Measurements from ENCODE around the gene ANKMY1. TPM values are rescaled to one million over a fixed set of nuclear protein-coding genes. Genes with fewer than 3 reads are reported as not detected.

The ANKMY1 gene
- total and polyA plus RNA-seq, 2 experiments from 2014 or later = 2.3 to 8.9 TPM

DNA sequence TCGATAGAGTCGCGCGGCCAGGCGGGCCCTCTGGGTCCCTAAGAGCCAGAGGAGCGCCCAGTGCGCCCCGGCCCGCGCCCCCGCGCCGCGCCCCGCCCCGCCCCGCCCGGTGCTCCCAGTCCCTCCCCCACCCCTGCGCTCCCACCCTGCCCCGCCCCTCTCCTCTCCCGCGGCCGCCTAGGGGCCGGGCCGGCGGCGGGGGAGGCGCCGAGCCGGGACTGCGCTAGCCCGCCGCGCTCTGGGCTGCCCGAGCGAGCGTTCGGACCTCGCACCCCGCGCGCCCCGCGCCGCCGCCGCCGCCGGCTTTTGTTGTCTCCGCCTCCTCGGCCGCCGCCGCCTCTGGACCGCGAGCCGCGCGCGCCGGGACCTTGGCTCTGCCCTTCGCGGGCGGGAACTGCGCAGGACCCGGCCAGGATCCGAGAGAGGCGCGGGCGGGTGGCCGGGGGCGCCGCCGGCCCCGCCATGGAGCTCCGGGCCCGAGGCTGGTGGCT, 122.3 kb downstream of the ANKMY1 start, which contains the start of gene GPC1:
TSS of gene GPC1 (plus strand) at position 207 of the 491 bp plus-strand sequence. CDS start at position 463, 256 bp downstream.
- Histone ChIP-seq H3K27ac (ENCODE audit: low read depth) (no peak within 1 kb of the TSS), H3K79me2 (replicated peaks; ENCODE audit: insufficient read depth) (peaks cover 11% of the 10 kb centered on the region; the same call in 1 of the 2 replicates), H3K4me3 (peak within 1 kb of the TSS; percentile 94), H3K4me2 (peak within 1 kb of the TSS; percentile 98), H3K4me1 (ENCODE audit: insufficient read depth) (peaks cover 8% of the 10 kb centered on the region; the same call in 1 of the 2 replicates), H4K20me1 (replicated peaks; ENCODE audit: insufficient read depth) (peaks cover 7% of the 10 kb centered on the region), H3K27me3 (ENCODE audit: insufficient read depth) (peaks cover 19% of the 10 kb centered on the region), H3F3A (replicated peaks; ENCODE audit: low read depth) (0 out of 2 replicates have a peak, but pooled peaks cover 2% of the 10 kb centered on the region), H3K9me2 (ENCODE audit: insufficient read depth) (no peaks in the 10 kb centered on the region), H2AFZ (peak within 1 kb of the TSS; percentile 99), H3K36me3 (ENCODE audit: insufficient read depth) (no peaks in the 10 kb centered on the region)
- Mint-ChIP-seq H3K27ac (peak within 1 kb of the TSS; percentile 75; the same call in 1 of the 2 replicates), H3K36me3 (ENCODE audit: low read depth) (no peaks in the 10 kb centered on the region), H3K4me1 (peaks cover 6% of the 10 kb centered on the region; the same call in 2 of the 3 replicates), H3K9me3 (no peaks in the 10 kb centered on the region; the same call in 2 of the 3 replicates), H3K4me3 (peak within 1 kb of the TSS; percentile 87), H3K27me3 (ENCODE audit: insufficient read depth, low read depth, poor library complexity) (peaks cover 24% of the 10 kb centered on the region)
- peak; percentile 78 for DNase-seq (ENCODE audit: low spot score)
- peak; percentile 30 for ATAC-seq
- TF ChIP-seq STAT1 (IDR thresholded peaks at IDR 0.05; ENCODE audit: unreplicated experiment) (no peak), POLR2AphosphoS5 (IDR thresholded peaks at IDR 0.05; ENCODE audit: low read depth) (no peak), CREB1 (CRISPR knock-in tag; IDR thresholded peaks at IDR 0.05; ENCODE audit: low read depth) (no peak), EZH2phosphoT487 (IDR thresholded peaks at IDR 0.05; ENCODE audit: unreplicated experiment) (no peak), EZH2 (IDR thresholded peaks at IDR 0.05; ENCODE audit: low read depth, unreplicated experiment) (no peak), ZNF331 (CRISPR knock-in tag; IDR thresholded peaks at IDR 0.05; ENCODE audit: low read depth) (no peak), JUNB (IDR thresholded peaks at IDR 0.05; ENCODE audit: unreplicated experiment) (no peak)
- TF ChIP-seq, protein P1, sequence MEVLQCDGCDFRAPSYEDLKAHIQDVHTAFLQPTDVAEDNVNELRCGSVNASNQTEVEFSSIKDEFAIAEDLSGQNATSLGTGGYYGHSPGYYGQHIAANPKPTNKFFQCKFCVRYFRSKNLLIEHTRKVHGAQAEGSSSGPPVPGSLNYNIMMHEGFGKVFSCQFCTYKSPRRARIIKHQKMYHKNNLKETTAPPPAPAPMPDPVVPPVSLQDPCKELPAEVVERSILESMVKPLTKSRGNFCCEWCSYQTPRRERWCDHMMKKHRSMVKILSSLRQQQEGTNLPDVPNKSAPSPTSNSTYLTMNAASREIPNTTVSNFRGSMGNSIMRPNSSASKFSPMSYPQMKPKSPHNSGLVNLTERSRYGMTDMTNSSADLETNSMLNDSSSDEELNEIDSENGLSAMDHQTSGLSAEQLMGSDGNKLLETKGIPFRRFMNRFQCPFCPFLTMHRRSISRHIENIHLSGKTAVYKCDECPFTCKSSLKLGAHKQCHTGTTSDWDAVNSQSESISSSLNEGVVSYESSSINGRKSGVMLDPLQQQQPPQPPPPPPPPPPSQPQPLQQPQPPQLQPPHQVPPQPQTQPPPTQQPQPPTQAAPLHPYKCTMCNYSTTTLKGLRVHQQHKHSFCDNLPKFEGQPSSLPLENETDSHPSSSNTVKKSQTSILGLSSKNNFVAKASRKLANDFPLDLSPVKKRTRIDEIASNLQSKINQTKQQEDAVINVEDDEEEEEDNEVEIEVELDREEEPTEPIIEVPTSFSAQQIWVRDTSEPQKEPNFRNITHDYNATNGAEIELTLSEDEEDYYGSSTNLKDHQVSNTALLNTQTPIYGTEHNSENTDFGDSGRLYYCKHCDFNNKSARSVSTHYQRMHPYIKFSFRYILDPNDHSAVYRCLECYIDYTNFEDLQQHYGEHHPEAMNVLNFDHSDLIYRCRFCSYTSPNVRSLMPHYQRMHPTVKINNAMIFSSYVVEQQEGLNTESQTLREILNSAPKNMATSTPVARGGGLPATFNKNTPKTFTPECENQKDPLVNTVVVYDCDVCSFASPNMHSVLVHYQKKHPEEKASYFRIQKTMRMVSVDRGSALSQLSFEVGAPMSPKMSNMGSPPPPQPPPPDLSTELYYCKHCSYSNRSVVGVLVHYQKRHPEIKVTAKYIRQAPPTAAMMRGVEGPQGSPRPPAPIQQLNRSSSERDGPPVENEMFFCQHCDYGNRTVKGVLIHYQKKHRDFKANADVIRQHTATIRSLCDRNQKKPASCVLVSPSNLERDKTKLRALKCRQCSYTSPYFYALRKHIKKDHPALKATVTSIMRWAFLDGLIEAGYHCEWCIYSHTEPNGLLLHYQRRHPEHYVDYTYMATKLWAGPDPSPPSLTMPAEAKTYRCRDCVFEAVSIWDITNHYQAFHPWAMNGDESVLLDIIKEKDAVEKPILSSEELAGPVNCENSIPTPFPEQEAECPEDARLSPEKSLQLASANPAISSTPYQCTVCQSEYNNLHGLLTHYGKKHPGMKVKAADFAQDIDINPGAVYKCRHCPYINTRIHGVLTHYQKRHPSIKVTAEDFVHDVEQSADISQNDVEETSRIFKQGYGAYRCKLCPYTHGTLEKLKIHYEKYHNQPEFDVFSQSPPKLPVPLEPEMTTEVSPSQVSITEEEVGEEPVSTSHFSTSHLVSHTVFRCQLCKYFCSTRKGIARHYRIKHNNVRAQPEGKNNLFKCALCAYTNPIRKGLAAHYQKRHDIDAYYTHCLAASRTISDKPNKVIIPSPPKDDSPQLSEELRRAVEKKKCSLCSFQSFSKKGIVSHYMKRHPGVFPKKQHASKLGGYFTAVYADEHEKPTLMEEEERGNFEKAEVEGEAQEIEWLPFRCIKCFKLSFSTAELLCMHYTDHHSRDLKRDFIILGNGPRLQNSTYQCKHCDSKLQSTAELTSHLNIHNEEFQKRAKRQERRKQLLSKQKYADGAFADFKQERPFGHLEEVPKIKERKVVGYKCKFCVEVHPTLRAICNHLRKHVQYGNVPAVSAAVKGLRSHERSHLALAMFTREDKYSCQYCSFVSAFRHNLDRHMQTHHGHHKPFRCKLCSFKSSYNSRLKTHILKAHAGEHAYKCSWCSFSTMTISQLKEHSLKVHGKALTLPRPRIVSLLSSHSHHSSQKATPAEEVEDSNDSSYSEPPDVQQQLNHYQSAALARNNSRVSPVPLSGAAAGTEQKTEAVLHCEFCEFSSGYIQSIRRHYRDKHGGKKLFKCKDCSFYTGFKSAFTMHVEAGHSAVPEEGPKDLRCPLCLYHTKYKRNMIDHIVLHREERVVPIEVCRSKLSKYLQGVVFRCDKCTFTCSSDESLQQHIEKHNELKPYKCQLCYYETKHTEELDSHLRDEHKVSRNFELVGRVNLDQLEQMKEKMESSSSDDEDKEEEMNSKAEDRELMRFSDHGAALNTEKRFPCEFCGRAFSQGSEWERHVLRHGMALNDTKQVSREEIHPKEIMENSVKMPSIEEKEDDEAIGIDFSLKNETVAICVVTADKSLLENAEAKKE (CRISPR knock-in tag; IDR thresholded peaks at IDR 0.05) = no peak
- TF ChIP-seq, protein P2, sequence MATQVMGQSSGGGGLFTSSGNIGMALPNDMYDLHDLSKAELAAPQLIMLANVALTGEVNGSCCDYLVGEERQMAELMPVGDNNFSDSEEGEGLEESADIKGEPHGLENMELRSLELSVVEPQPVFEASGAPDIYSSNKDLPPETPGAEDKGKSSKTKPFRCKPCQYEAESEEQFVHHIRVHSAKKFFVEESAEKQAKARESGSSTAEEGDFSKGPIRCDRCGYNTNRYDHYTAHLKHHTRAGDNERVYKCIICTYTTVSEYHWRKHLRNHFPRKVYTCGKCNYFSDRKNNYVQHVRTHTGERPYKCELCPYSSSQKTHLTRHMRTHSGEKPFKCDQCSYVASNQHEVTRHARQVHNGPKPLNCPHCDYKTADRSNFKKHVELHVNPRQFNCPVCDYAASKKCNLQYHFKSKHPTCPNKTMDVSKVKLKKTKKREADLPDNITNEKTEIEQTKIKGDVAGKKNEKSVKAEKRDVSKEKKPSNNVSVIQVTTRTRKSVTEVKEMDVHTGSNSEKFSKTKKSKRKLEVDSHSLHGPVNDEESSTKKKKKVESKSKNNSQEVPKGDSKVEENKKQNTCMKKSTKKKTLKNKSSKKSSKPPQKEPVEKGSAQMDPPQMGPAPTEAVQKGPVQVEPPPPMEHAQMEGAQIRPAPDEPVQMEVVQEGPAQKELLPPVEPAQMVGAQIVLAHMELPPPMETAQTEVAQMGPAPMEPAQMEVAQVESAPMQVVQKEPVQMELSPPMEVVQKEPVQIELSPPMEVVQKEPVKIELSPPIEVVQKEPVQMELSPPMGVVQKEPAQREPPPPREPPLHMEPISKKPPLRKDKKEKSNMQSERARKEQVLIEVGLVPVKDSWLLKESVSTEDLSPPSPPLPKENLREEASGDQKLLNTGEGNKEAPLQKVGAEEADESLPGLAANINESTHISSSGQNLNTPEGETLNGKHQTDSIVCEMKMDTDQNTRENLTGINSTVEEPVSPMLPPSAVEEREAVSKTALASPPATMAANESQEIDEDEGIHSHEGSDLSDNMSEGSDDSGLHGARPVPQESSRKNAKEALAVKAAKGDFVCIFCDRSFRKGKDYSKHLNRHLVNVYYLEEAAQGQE (IDR thresholded peaks at IDR 0.05; ENCODE audit: unreplicated experiment) = no peak
